K562 (cell line): ENCODE measurements around the gene IP6K2. TPM values are rescaled to one million over a fixed set of nuclear protein-coding genes. Genes with fewer than 3 reads are reported as not detected.

Source experiments
- BACH1 ChIP-seq: fragments of 200-800 bp; sonication (Bioruptor generic); IDR thresholded peaks from 2 replicates; pipeline ENCODE4 v1.6.1; 2016; ENCODE audit warnings: missing genetic modification characterization, missing compliant biosample characterization
- C11orf30 ChIP-seq: fragments of 450-650 bp; IDR thresholded peaks from 2 replicates; pipeline ENCODE4 v1.6.1; 2016; ENCODE audit warnings: low read depth, mild to moderate bottlenecking
- CREB1 ChIP-seq, 2 experiments: sonication (generic) in 1 of 2; formaldehyde crosslinking in 1 of 2; IDR thresholded peaks; 2 replicates each; pipeline versions ENCODE4 v1.6.1 to v1.8.0; 2012 to 2022; ENCODE audit warnings: inconsistent platforms in 1 of 2, mild to moderate bottlenecking in 1 of 2, missing genetic modification reagents in 1 of 2, moderate library complexity in 1 of 2
- FOXA3 ChIP-seq, 2 experiments: fragments of 450-650 bp in 1 of 2; sonication (generic) in 1 of 2; formaldehyde crosslinking; IDR thresholded peaks in 1 of 2; conservative IDR thresholded peaks in 1 of 2; 2 replicates each; pipeline versions ENCODE4 v1.4.0 to v1.8.0; 2020 to 2022; ENCODE audit warnings: mild to moderate bottlenecking in 2 of 2, missing genetic modification reagents in 1 of 2
- HNRNPUL1 ChIP-seq: fragments of 200-400 bp; formaldehyde crosslinking; IDR thresholded peaks from 2 replicates; pipeline ENCODE4 v1.6.1; 2017; ENCODE audit warnings: low read length
- KLF10 ChIP-seq: fragments of 250-450 bp; sonication (Bioruptor Pico); IDR thresholded peaks from 2 replicates; pipeline ENCODE4 v1.6.1; 2021; ENCODE audit warnings: matching md5 sums
- KLF6 ChIP-seq: fragments of 250-450 bp; sonication (Bioruptor Pico); IDR thresholded peaks from 2 replicates; pipeline ENCODE4 v1.4.0; 2020; ENCODE audit warnings: mild to moderate bottlenecking, moderate library complexity, borderline replicate concordance
- PHB2 ChIP-seq: fragments of 450-650 bp; IDR thresholded peaks from 2 replicates; pipeline ENCODE4 v1.6.1; 2017; ENCODE audit warnings: low read depth
- POLR3G ChIP-seq: IDR thresholded peaks from 2 replicates; pipeline ENCODE4 v1.6.1; 2011; ENCODE audit not compliant: insufficient read length, insufficient replicate concordance; ENCODE audit errors: extremely low read depth
- SRSF9 ChIP-seq: fragments of 200-400 bp; formaldehyde crosslinking; IDR thresholded peaks from 2 replicates; pipeline ENCODE4 v1.6.1; 2017; ENCODE audit warnings: low read depth, low read length, borderline replicate concordance
- TBL1XR1 ChIP-seq, 2 experiments: IDR thresholded peaks; 2 replicates each; pipeline ENCODE4 v1.6.1; 2012; ENCODE audit warnings: improper control_type of control experiment in 2 of 2, low read length in 2 of 2, mild to moderate bottlenecking in 1 of 2
- ZNF445 ChIP-seq: fragments of 250-450 bp; sonication (Bioruptor Pico); IDR thresholded peaks from 2 replicates; pipeline ENCODE4 v1.4.0; 2020; ENCODE audit warnings: low read depth, mild to moderate bottlenecking, moderate library complexity
- ZNF584 ChIP-seq: fragments of 200-800 bp; sonication (Bioruptor generic); IDR thresholded peaks from 2 replicates; pipeline ENCODE4 v1.6.1; 2016; ENCODE audit warnings: low read depth, mild to moderate bottlenecking, missing genetic modification characterization, missing compliant biosample characterization
- polyA plus RNA-seq, 8 experiments: library from polyadenylated mRNA; depleted of rRNA in 4 of 8; stranded (reverse) in 5 of 8; unstranded in 3 of 8; fragments of >200 nt; fragmentation: Nextera tagmentation in 2 of 8; fragmentation: Illumina TruSeq in 1 of 8; extraction: Ambion mirVana in 2 of 8; extraction: Trizol in 1 of 8; gene quantifications; 2 replicates each; pipeline versions ENCODE4 v1.2.1 to v1.2.3, GENCODE V29; 2011 to 2014; ENCODE audit warnings: inconsistent platforms in 1 of 8, missing spikeins in 1 of 8
- total RNA-seq, 7 experiments: library from RNA; depleted of rRNA in 6 of 7; stranded (reverse); fragments of >200 nt in 6 of 7; fragmentation: Illumina TruSeq in 2 of 7; extraction: Trizol in 2 of 7; gene quantifications; 2 replicates each; pipeline versions ENCODE4 v1.2.1 to v1.2.3, GENCODE V29; 2011 to 2021; ENCODE audit warnings: low replicate concordance in 1 of 7
- TF ChIP-seq, protein P1 (sequence below): fragments of 450-650 bp; IDR thresholded peaks from 2 replicates; pipeline ENCODE4 v1.6.1; 2016; ENCODE audit warnings: missing biosample characterization, missing genetic modification characterization
- TF ChIP-seq, protein P2 (sequence below): fragments of 450-650 bp; IDR thresholded peaks from 2 replicates; pipeline ENCODE4 v1.6.1; 2016; ENCODE audit warnings: borderline replicate concordance
- TF ChIP-seq, protein P3 (sequence below): sonication (generic); formaldehyde crosslinking; IDR thresholded peaks from 2 replicates; pipeline ENCODE4 v1.8.0; 2023; ENCODE audit warnings: missing genetic modification reagents, mild to moderate bottlenecking, borderline replicate concordance
- TF ChIP-seq, protein P4 (sequence below): fragments of 450-650 bp; formaldehyde crosslinking; IDR thresholded peaks from 2 replicates; pipeline ENCODE4 v1.4.0; 2022; ENCODE audit warnings: mild to moderate bottlenecking, moderate library complexity

The IP6K2 gene
- total and polyA plus RNA-seq, 9 of the 15 experiments (the other 6 are each of a cell fraction or from before 2014, with no cell fraction given), result 19.6 to 78.1 (median 48.0) TPM

DNA sequence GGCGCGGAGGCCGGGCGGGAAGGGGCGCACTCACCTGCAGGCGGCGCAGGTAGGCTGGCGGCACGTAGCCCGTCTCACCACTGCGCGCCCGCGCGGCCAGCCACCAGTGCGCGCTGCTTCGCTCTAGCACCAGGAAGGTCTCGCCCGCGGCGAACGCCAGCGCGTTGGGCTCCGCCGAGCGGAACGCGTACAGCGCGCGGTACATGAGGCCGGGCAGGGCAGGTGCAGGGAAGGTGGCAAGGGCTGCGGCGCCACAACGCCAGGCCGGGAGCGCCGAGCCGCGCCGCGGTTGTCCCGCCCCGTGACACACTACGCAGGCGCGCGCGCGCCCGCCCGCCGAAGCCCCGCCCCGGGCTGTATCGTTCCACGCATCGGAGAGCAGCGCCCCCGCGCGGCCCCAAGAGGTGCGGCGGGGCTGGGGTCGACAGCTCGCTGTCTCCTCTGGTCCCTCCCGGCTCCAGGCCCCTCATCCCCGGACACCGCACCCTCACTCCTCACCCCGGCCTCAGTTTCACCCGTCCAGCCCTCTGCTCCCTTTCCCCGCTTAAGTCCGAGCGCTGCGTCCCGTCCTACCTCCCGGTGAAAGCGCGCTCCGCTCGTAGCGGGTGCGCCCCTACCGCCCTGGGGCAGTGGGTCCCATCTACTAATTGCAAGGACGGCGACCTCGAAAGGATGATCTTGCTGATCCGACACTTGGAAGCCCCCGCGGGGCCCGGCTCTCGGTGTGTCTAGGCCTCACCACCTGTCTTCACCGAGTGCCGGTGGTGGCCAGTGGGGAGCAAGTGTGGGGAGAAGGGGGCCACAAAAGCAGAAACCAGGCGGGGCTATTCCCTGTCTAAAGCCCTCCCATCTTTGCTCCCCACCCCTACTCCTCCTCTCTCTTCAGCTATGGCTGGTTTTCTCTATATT, 31.2 kb downstream of the IP6K2 start, which contains the start of gene NCKIPSD (continued):
- TF ChIP-seq, protein P1, sequence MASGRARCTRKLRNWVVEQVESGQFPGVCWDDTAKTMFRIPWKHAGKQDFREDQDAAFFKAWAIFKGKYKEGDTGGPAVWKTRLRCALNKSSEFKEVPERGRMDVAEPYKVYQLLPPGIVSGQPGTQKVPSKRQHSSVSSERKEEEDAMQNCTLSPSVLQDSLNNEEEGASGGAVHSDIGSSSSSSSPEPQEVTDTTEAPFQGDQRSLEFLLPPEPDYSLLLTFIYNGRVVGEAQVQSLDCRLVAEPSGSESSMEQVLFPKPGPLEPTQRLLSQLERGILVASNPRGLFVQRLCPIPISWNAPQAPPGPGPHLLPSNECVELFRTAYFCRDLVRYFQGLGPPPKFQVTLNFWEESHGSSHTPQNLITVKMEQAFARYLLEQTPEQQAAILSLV (tag), result no peak
- TF ChIP-seq ZNF584 (CRISPR knock-in tag) (no peak), KLF10 (CRISPR knock-in tag) (no peak), POLR3G (no peak), SRSF9 (no peak), ZNF445 (CRISPR knock-in tag) (no peak), C11orf30 (peak; percentile 14; the same call in 1 of the 2 replicates), FOXA3 (CRISPR knock-in tag; conservative IDR thresholded peaks at IDR 0.05 in 1 of 2, IDR thresholded peaks at IDR 0.05 in 1 of 2) (no peak), HNRNPUL1 (no peak), PHB2 (no peak), KLF6 (CRISPR knock-in tag) (no peak), CREB1 (IDR thresholded peaks at IDR 0.05) (no peak), CREB1 (CRISPR knock-in tag; IDR thresholded peaks at IDR 0.05) (peak; percentile 58), TBL1XR1 (IDR thresholded peaks at IDR 0.05; ENCODE audit: low read length in 2 of 2) (no peak), BACH1 (tag) (no peak)
- TF ChIP-seq, protein P2, sequence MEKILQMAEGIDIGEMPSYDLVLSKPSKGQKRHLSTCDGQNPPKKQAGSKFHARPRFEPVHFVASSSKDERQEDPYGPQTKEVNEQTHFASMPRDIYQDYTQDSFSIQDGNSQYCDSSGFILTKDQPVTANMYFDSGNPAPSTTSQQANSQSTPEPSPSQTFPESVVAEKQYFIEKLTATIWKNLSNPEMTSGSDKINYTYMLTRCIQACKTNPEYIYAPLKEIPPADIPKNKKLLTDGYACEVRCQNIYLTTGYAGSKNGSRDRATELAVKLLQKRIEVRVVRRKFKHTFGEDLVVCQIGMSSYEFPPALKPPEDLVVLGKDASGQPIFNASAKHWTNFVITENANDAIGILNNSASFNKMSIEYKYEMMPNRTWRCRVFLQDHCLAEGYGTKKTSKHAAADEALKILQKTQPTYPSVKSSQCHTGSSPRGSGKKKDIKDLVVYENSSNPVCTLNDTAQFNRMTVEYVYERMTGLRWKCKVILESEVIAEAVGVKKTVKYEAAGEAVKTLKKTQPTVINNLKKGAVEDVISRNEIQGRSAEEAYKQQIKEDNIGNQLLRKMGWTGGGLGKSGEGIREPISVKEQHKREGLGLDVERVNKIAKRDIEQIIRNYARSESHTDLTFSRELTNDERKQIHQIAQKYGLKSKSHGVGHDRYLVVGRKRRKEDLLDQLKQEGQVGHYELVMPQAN, result no peak
- TF ChIP-seq, protein P3, sequence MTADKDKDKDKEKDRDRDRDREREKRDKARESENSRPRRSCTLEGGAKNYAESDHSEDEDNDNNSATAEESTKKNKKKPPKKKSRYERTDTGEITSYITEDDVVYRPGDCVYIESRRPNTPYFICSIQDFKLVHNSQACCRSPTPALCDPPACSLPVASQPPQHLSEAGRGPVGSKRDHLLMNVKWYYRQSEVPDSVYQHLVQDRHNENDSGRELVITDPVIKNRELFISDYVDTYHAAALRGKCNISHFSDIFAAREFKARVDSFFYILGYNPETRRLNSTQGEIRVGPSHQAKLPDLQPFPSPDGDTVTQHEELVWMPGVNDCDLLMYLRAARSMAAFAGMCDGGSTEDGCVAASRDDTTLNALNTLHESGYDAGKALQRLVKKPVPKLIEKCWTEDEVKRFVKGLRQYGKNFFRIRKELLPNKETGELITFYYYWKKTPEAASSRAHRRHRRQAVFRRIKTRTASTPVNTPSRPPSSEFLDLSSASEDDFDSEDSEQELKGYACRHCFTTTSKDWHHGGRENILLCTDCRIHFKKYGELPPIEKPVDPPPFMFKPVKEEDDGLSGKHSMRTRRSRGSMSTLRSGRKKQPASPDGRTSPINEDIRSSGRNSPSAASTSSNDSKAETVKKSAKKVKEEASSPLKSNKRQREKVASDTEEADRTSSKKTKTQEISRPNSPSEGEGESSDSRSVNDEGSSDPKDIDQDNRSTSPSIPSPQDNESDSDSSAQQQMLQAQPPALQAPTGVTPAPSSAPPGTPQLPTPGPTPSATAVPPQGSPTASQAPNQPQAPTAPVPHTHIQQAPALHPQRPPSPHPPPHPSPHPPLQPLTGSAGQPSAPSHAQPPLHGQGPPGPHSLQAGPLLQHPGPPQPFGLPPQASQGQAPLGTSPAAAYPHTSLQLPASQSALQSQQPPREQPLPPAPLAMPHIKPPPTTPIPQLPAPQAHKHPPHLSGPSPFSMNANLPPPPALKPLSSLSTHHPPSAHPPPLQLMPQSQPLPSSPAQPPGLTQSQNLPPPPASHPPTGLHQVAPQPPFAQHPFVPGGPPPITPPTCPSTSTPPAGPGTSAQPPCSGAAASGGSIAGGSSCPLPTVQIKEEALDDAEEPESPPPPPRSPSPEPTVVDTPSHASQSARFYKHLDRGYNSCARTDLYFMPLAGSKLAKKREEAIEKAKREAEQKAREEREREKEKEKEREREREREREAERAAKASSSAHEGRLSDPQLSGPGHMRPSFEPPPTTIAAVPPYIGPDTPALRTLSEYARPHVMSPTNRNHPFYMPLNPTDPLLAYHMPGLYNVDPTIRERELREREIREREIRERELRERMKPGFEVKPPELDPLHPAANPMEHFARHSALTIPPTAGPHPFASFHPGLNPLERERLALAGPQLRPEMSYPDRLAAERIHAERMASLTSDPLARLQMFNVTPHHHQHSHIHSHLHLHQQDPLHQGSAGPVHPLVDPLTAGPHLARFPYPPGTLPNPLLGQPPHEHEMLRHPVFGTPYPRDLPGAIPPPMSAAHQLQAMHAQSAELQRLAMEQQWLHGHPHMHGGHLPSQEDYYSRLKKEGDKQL (CRISPR knock-in tag), result no peak
- TF ChIP-seq, protein P4, sequence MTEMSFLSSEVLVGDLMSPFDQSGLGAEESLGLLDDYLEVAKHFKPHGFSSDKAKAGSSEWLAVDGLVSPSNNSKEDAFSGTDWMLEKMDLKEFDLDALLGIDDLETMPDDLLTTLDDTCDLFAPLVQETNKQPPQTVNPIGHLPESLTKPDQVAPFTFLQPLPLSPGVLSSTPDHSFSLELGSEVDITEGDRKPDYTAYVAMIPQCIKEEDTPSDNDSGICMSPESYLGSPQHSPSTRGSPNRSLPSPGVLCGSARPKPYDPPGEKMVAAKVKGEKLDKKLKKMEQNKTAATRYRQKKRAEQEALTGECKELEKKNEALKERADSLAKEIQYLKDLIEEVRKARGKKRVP, result no peak
